H1 (cell line): ENCODE results near the gene KCNK4.

ENCODE experiments used
- CBX8 ChIP-seq: fragments of 300-800, 300-1000 bp; sonication (generic); IDR thresholded peaks from 2 replicates; pipeline ENCODE4 v1.7.1; 2016; ENCODE audit warnings: low read depth, low read length, borderline replicate concordance
- PHF8 ChIP-seq: fragments of 200-600 bp; sonication (generic); conservative IDR thresholded peaks from 2 replicates; pipeline ENCODE4 v1.7.1; 2012; ENCODE audit warnings: low read depth, mild to moderate bottlenecking, inconsistent platforms, low read length, moderate library complexity
- POLR2A ChIP-seq, 2 experiments: IDR thresholded peaks; 1 replicate in 1 of 2; 2 replicates in 1 of 2; pipeline ENCODE4 v1.6.1; 2011; ENCODE audit warnings: low read depth in 2 of 2, low read length in 2 of 2, mild to moderate bottlenecking in 2 of 2; ENCODE audit errors: control extremely low read depth in 1 of 2
- RXRA ChIP-seq: IDR thresholded peaks from 2 replicates; pipeline ENCODE4 v1.6.1; 2011; ENCODE audit warnings: low read depth, mild to moderate bottlenecking, low read length, moderate library complexity; ENCODE audit not compliant: insufficient read depth
- SIN3A ChIP-seq, 2 experiments: IDR thresholded peaks in 1 of 2; conservative IDR thresholded peaks in 1 of 2; 2 replicates each; pipeline ENCODE4 v1.6.1; 2011 to 2012; ENCODE audit warnings: low read length in 2 of 2, improper control_type of control experiment in 1 of 2, low read depth in 1 of 2, mild to moderate bottlenecking in 1 of 2
- SIX5 ChIP-seq: IDR thresholded peaks from 2 replicates; pipeline ENCODE4 v1.6.1; 2011; ENCODE audit warnings: mild to moderate bottlenecking, low read depth, low read length
- TF ChIP-seq, protein P1 (sequence below): IDR thresholded peaks from 2 replicates; pipeline ENCODE4 v1.6.1; 2011; ENCODE audit warnings: low read depth, mild to moderate bottlenecking, low read length; ENCODE audit not compliant: insufficient read depth
- TF ChIP-seq, protein P2 (sequence below), 3 experiments: IDR thresholded peaks; 1 replicate in 2 of 3; 2 replicates in 1 of 3; pipeline versions ENCODE4 v1.5.1 to v1.6.1; 2011; ENCODE audit warnings: low read length in 3 of 3, mild to moderate bottlenecking in 3 of 3, inconsistent platforms in 2 of 3, low read depth in 1 of 3, moderate library complexity in 1 of 3; ENCODE audit not compliant: insufficient read depth in 1 of 3; ENCODE audit errors: control extremely low read depth in 1 of 3

DNA sequence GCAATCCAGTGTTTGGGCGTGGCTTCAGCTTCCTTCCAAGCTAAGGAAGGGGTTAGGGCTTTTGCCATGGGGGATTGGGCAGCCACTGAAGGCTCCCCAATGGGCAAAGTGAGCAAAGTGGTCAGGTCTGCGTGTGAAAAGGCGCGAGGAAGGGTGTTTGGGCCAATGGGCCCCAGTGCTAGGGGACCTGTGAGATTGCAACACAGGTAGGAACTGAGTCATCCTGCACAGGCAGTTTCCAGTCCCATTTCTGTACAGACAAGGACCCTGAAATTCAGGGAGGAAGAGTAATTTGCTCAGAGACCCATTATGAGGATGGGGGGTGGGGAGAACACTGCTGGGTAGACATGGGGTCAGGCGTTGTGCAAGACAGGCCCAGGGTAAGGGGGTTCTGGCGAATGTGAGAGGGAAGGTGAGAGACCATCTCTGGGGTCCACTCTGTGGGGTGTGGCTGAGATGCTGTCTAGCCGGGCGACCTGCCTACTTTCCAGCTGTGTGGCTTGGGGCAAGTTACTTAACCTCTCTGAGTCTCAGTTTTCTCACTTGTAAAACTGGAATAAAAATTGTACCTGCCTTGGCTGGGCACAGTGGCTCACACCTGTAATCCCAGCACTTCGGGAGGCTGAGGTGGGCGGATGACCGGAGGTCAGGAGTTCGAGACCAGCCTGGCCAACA lies 56.2 kb downstream of the KCNK4 start:
- TF ChIP-seq, protein P1, sequence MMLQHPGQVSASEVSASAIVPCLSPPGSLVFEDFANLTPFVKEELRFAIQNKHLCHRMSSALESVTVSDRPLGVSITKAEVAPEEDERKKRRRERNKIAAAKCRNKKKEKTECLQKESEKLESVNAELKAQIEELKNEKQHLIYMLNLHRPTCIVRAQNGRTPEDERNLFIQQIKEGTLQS = no peak
- no peak for TF ChIP-seq POLR2A (IDR thresholded peaks at IDR 0.05; ENCODE audit: control extremely low read depth in 1 of 2, low read depth in 2 of 2, low read length in 2 of 2)
- TF ChIP-seq SIN3A (conservative IDR thresholded peaks at IDR 0.05 in 1 of 2, IDR thresholded peaks at IDR 0.05 in 1 of 2; ENCODE audit: low read depth in 1 of 2, low read length in 2 of 2) = no peak
- TF ChIP-seq, protein P2, sequence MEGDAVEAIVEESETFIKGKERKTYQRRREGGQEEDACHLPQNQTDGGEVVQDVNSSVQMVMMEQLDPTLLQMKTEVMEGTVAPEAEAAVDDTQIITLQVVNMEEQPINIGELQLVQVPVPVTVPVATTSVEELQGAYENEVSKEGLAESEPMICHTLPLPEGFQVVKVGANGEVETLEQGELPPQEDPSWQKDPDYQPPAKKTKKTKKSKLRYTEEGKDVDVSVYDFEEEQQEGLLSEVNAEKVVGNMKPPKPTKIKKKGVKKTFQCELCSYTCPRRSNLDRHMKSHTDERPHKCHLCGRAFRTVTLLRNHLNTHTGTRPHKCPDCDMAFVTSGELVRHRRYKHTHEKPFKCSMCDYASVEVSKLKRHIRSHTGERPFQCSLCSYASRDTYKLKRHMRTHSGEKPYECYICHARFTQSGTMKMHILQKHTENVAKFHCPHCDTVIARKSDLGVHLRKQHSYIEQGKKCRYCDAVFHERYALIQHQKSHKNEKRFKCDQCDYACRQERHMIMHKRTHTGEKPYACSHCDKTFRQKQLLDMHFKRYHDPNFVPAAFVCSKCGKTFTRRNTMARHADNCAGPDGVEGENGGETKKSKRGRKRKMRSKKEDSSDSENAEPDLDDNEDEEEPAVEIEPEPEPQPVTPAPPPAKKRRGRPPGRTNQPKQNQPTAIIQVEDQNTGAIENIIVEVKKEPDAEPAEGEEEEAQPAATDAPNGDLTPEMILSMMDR (IDR thresholded peaks at IDR 0.05; ENCODE audit: control extremely low read depth in 1 of 3, insufficient read depth in 1 of 3, low read depth in 1 of 3, low read length in 3 of 3) = no peak
- no peak for TF ChIP-seq RXRA
- TF ChIP-seq CBX8 = no peak
- no peak for TF ChIP-seq PHF8
- no peak for TF ChIP-seq SIX5
